GM21360 (cell line): Measurements from ENCODE around the gene NFKBIA.
"Not testable (repeated sequence)": the region's sequence is repeated elsewhere in the genome, so short reads cannot be mapped to it uniquely, and the experiment has no call there.

Experiments
- ATAC-seq: cut with Tn5 transposase; IDR thresholded peaks from one replicate; pipeline ENCODE4 v1.9.1; 2021; ENCODE audit warnings: mild to moderate bottlenecking, moderate library complexity; ENCODE audit not compliant: unreplicated experiment

NFKBIA gene

GRCh38 chr14:35404449-35405303 lies at the start of gene NFKBIA:
TSS of gene NFKBIA (minus strand) at chr14:35404749. CDS start at chr14:35404644, 105 bp downstream.
- ATAC-seq: peak; percentile 44

- no peak for ATAC-seq
Observed at GRCh38 chr14:35446450-35446849, 41.9 kb upstream of the NFKBIA start.

- no peak for ATAC-seq
Observed at GRCh38 chr14:35444104-35444503, 39.6 kb upstream of the NFKBIA start.

GRCh38 chr14:35441160-35441559 lies 36.6 kb upstream of the NFKBIA start:
- no peak for ATAC-seq

GRCh38 chr14:35438910-35439713 lies 34.6 kb upstream of the NFKBIA start:
- ATAC-seq: no peak

GRCh38 chr14:35438492-35438891 lies 33.9 kb upstream of the NFKBIA start:
- not testable (repeated sequence) for ATAC-seq

- ATAC-seq: no peak
Observed at GRCh38 chr14:35435177-35435576, 30.6 kb upstream of the NFKBIA start.

- no peak for ATAC-seq
Observed at GRCh38 chr14:35433826-35434225, 29.3 kb upstream of the NFKBIA start.

GRCh38 chr14:35430459-35431199 lies 26.1 kb upstream of the NFKBIA start:
- ATAC-seq: no peak

- ATAC-seq: no peak
Observed at GRCh38 chr14:35429951-35430350, 25.4 kb upstream of the NFKBIA start.

GRCh38 chr14:35425850-35426249 lies 21.3 kb upstream of the NFKBIA start:
- no peak for ATAC-seq

GRCh38 chr14:35423621-35424020 lies 19.1 kb upstream of the NFKBIA start:
- no peak for ATAC-seq

- no peak for ATAC-seq
Observed at GRCh38 chr14:35420036-35420811, 15.7 kb upstream of the NFKBIA start.

GRCh38 chr14:35419429-35419841 lies 14.9 kb upstream of the NFKBIA start:
- ATAC-seq: no peak

GRCh38 chr14:35418093-35418492 lies 13.5 kb upstream of the NFKBIA start:
- no peak for ATAC-seq

- ATAC-seq: peak; percentile 47
Observed at GRCh38 chr14:35416108-35416750, 11.7 kb upstream of the NFKBIA start.

GRCh38 chr14:35414365-35414764 lies 9.8 kb upstream of the NFKBIA start:
- ATAC-seq: no peak

GRCh38 chr14:35412272-35413056 lies 7.9 kb upstream of the NFKBIA start:
- no peak for ATAC-seq

GRCh38 chr14:35410858-35411257 lies 6.3 kb upstream of the NFKBIA start:
- ATAC-seq: no peak
